IMR-90 (cell line): ENCODE measurements around the gene IVNS1ABP. TPM values are rescaled to one million over a fixed set of nuclear protein-coding genes. Genes with fewer than 3 reads are reported as not detected.

Experiments used
- ATAC-seq: fragments of 200-7000 bp; cut with Tn5 transposase; 2 replicates; pipeline ENCODE4 v1.9.1; 2020; ENCODE audit warnings: low read depth, mild to moderate bottlenecking, moderate library complexity
- BruUV-seq: library from RNA; stranded (reverse); fragments of 400-500 nt; replicated peaks from 2 replicates; lab custom pipeline; 2021; lab: Mats Ljungman, UMichigan
- CTCF ChIA-PET: fragments of 300-600 bp; formaldehyde crosslinking; extraction: SDS; loops from one replicate; lab custom pipeline; 2021; ENCODE audit warnings: antibody characterized with exemption; lab: Yijun Ruan, JAX
- POLR2A ChIA-PET: fragments of 300-600 bp; sonication (Branson Sonifier 250); formaldehyde crosslinking; loops from one replicate; lab custom pipeline; 2022; ENCODE audit warnings: antibody characterized with exemption; ENCODE audit not compliant: unreplicated experiment; lab: Charles Lee
- DNase-seq: peaks from one replicate; pipeline ENCODE4 v3.0.0; 2013
- H2AFZ ChIP-seq: replicated peaks from 2 replicates; pipeline ENCODE3; 2013; ENCODE audit warnings: low read length, mild to moderate bottlenecking; ENCODE audit not compliant: poor library complexity
- H2AK5ac ChIP-seq: 2 replicates; pipeline ENCODE4 v1.6.1; 2013; ENCODE audit warnings: low read depth, low read length, inconsistent platforms
- H2AK9ac ChIP-seq: replicated peaks from 2 replicates; pipeline ENCODE3; 2013; ENCODE audit warnings: mild to moderate bottlenecking, low read depth, low read length, moderate library complexity; ENCODE audit not compliant: poor library complexity
- H2BK120ac ChIP-seq: 2 replicates; pipeline ENCODE4 v1.6.1; 2013; ENCODE audit warnings: low read depth, low read length, inconsistent platforms
- H2BK15ac ChIP-seq: 3 replicates; pipeline ENCODE4 v1.6.1; 2013; ENCODE audit warnings: low read depth, low read length, inconsistent platforms
- H2BK20ac ChIP-seq: 2 replicates; pipeline ENCODE4 v1.6.1; 2013; ENCODE audit warnings: low read depth, mild to moderate bottlenecking, inconsistent platforms, low read length, moderate library complexity
- H2BK5ac ChIP-seq: 2 replicates; pipeline ENCODE4 v1.6.1; 2013; ENCODE audit warnings: mild to moderate bottlenecking, low read depth, low read length, inconsistent platforms; ENCODE audit not compliant: poor library complexity, severe bottlenecking
- H3K14ac ChIP-seq: replicated peaks from 2 replicates; pipeline ENCODE4 v1.6.1; 2013; ENCODE audit warnings: low read depth, low read length, inconsistent platforms
- H3K18ac ChIP-seq: 2 replicates; pipeline ENCODE4 v1.6.1; 2013; ENCODE audit warnings: low read depth, low read length, control low read depth
- H3K23ac ChIP-seq: 2 replicates; pipeline ENCODE4 v1.6.1; 2013; ENCODE audit warnings: low read depth, low read length, inconsistent platforms
- H3K27ac ChIP-seq: 2 replicates; pipeline ENCODE4 v1.5.1; 2013; ENCODE audit warnings: mild to moderate bottlenecking, control low read depth, low read length; ENCODE audit not compliant: insufficient read depth
- H3K27me3 ChIP-seq: 2 replicates; pipeline ENCODE4 v1.6.1; 2013; ENCODE audit warnings: low read length; ENCODE audit not compliant: control insufficient read depth, insufficient read depth
- H3K36me3 ChIP-seq: 2 replicates; pipeline ENCODE4 v1.6.1; 2013; ENCODE audit warnings: low read length, mixed read lengths; ENCODE audit not compliant: control insufficient read depth, insufficient read depth
- H3K4ac ChIP-seq: 2 replicates; pipeline ENCODE4 v1.6.1; 2013; ENCODE audit warnings: low read depth, low read length, inconsistent platforms
- H3K4me1 ChIP-seq: 2 replicates; pipeline ENCODE4 v1.6.1; 2013; ENCODE audit warnings: low read length, mixed read lengths; ENCODE audit not compliant: control insufficient read depth, insufficient read depth
- H3K4me2 ChIP-seq: 2 replicates; pipeline ENCODE4 v1.6.1; 2013; ENCODE audit warnings: low read depth, mild to moderate bottlenecking, control low read depth, low read length, moderate library complexity
- H3K4me3 ChIP-seq: 2 replicates; pipeline ENCODE4 v1.5.1; 2013; ENCODE audit warnings: low read depth, mild to moderate bottlenecking, control low read depth, low read length, moderate library complexity; ENCODE audit not compliant: insufficient read depth
- H3K56ac ChIP-seq: 2 replicates; pipeline ENCODE4 v1.6.1; 2013; ENCODE audit warnings: low read length, inconsistent platforms; ENCODE audit not compliant: insufficient read depth; ENCODE audit errors: extremely low read depth
- H3K79me1 ChIP-seq, 2 experiments: 2 replicates each; pipeline ENCODE4 v1.6.1; 2013; ENCODE audit warnings: low read length in 2 of 2, inconsistent platforms in 1 of 2, low read depth in 1 of 2
- H3K9ac ChIP-seq: 2 replicates; pipeline ENCODE4 v1.6.1; 2013; ENCODE audit warnings: low read depth, low read length, control low read depth
- H3K9me1 ChIP-seq: 2 replicates; pipeline ENCODE4 v1.6.1; 2013; ENCODE audit warnings: low read length, inconsistent platforms; ENCODE audit not compliant: insufficient read depth
- H3K9me3 ChIP-seq: 2 replicates; pipeline ENCODE4 v1.6.1; 2013; ENCODE audit warnings: low read length; ENCODE audit not compliant: control insufficient read depth, insufficient read depth
- H4K20me1 ChIP-seq: 2 replicates; pipeline ENCODE4 v1.6.1; 2013; ENCODE audit warnings: low read length, inconsistent platforms; ENCODE audit not compliant: insufficient read depth
- H4K5ac ChIP-seq: 2 replicates; pipeline ENCODE4 v1.6.1; 2013; ENCODE audit warnings: mild to moderate bottlenecking, low read depth, low read length, control low read depth
- H4K8ac ChIP-seq, 2 experiments: 2 replicates each; pipeline ENCODE4 v1.6.1; 2013; ENCODE audit warnings: low read depth in 2 of 2, low read length in 2 of 2, control low read depth in 1 of 2, inconsistent platforms in 1 of 2
- H4K91ac ChIP-seq: 2 replicates; pipeline ENCODE4 v1.6.1; 2013; ENCODE audit warnings: low read depth, low read length, inconsistent platforms; ENCODE audit not compliant: insufficient read depth
- FOS ChIP-seq: fragments of 150-350 bp; IDR thresholded peaks from 2 replicates; pipeline ENCODE4 v1.6.1; 2016; ENCODE audit warnings: low read depth, low read length
- WGBS, 2 experiments: methylation state at CpG; one replicate each; pipeline versions ENCODE4 v1.1.5 to v1.1.7; 2013; ENCODE audit warnings: missing lambda C conversion rate in 2 of 2; ENCODE audit not compliant: insufficient read length in 1 of 2; ENCODE audit errors: extremely low coverage in 2 of 2; 5-methylcytosine and 5-hydroxymethylcytosine counted together
- dilution Hi-C: fragments of 300-500 bp; cut with HindIII; formaldehyde crosslinking; loops from one replicate; pipeline ENCODE4 v1.14.3; 2018; ENCODE audit warnings: low sequenced_read_pairs; ENCODE audit not compliant: unreplicated experiment
- in situ Hi-C: fragments of 300-500 bp; cut with MboI; formaldehyde crosslinking; loops from 3 replicates; pipeline ENCODE4 v1.14.3; 2019; ENCODE audit warnings: low sequenced_read_pairs, inconsistent platforms, mixed read lengths
- intact Hi-C: fragments of 100-400 bp; cut with micrococcal nuclease; formaldehyde crosslinking; loops from 2 replicates; pipeline ENCODE4 v1.10.0; 2022
- polyA plus RNA-seq, 3 experiments: library from polyadenylated mRNA; depleted of rRNA; stranded (reverse); fragments of >200 nt; gene quantifications; 2 replicates each; pipeline ENCODE4 v1.2.3, GENCODE V29; 2012; ENCODE audit warnings: low replicate concordance in 1 of 3
- total RNA-seq: library from RNA; depleted of rRNA; stranded (reverse); fragments of >200 nt; gene quantifications from 2 replicates; pipeline ENCODE4 v1.2.3, GENCODE V29; 2012

Gene IVNS1ABP
- total and polyA plus RNA-seq, 2 of the 4 experiments (the other 2 are of a cell fraction) = 21.8 to 26.7 TPM

- dilution Hi-C loops (no loop called here), intact Hi-C loops (no loop called here), in situ Hi-C loops (loop anchor here (10.0 kb wide), 1 partner anchor 357 kb away; no protein-coding TSS in a partner anchor)
- DNase-seq (no peak), ATAC-seq (no peak)
- Histone ChIP-seq H4K8ac (no peak overlapping the region), H4K20me1 (peaks cover 12% of the 10 kb centered on the region), H4K91ac (no peak overlapping the region), H2BK5ac (no peak overlapping the region), H3K27me3 (no peaks in the 10 kb centered on the region), H2BK15ac (no peak overlapping the region), H3K18ac (no peak overlapping the region), H3K4ac (no peak overlapping the region), H2AK5ac (no peak overlapping the region), H3K36me3 (peaks cover 29% of the 10 kb centered on the region), H2AK9ac (no peak overlapping the region), H3K27ac (no peak overlapping the region), H3K9ac (no peak overlapping the region), H3K4me3 (no peak overlapping the region), H3K4me1 (peaks cover 7% of the 10 kb centered on the region), H2AFZ (no peak overlapping the region), H3K56ac (no peak overlapping the region), H2BK20ac (no peak overlapping the region), H3K9me1 (no peaks in the 10 kb centered on the region; the same call in 1 of the 2 replicates), H3K23ac (no peak overlapping the region), H3K4me2 (no peak overlapping the region), H3K9me3 (no peaks in the 10 kb centered on the region), H3K14ac (no peak overlapping the region), H3K79me1 (peaks cover 16 to 32% of the 10 kb centered on the region in 2 experiments), H4K5ac (no peak overlapping the region), H2BK120ac (no peak overlapping the region)
- BruUV-seq = no TSS peak
- no peak for TF ChIP-seq FOS
- ChIA-PET CTCF (interaction anchor here (0.8 kb wide), 1 partner anchor 373 kb away, joined by 4 read pairs; no protein-coding TSS in a partner anchor), POLR2A (no interaction called here)
- WGBS, 2 experiments = 100% methylated on average over 1 of the region's 1 CpG; no CpG with 5 or more reads in 1 of the 2 experiments
Observed at GRCh38 chr1:185308126-185308525, 8.9 kb downstream of the IVNS1ABP start.
